DMS 273 (cell line): Measurements from ENCODE around the gene KDM6A.
"Not testable (repeated sequence)": the region's sequence is repeated elsewhere in the genome, so short reads cannot be mapped to it uniquely, and the experiment has no call there.

Experiments used
- DNase-seq: peaks from one replicate; lab custom pipeline; 2025; ENCODE audit not compliant: unreplicated experiment; lab: John Stamatoyannopoulos, UW

KDM6A gene

DNA sequence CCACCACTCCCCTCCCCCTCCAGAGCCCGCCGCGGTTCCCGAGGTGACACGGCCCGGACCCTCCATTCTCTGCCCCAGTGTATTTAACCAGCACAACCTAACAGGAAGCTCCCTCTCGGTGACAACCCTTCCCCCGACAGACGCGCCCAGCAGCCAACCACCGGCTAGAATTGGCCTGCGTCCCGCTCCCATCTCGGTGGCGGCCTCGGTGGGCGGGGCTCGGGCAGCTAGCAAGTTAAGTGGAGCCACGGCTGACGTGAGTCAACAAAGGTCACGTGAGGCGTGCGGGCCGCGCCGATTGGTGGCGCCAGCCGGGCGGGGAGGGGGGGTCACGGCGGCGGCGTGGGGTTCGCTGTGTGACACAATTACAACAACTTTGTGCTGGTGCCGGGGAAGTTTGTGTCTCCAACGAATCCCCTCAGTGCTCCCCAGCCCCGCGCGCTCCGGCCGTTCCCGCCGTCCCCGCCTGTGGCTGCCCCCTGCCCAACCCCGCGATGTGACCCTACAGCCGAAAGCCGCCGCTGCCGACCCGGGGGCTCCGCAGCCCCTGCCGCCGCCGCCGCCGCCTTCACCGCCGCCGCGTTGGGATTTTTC lies at the start of gene KDM6A:
Gene KDM6A, plus strand, starts transcription at position 368 of the 594 bp plus-strand sequence. CDS start 364 bp downstream, outside the sequence.
- DNase-seq: peak; percentile 100

DNA sequence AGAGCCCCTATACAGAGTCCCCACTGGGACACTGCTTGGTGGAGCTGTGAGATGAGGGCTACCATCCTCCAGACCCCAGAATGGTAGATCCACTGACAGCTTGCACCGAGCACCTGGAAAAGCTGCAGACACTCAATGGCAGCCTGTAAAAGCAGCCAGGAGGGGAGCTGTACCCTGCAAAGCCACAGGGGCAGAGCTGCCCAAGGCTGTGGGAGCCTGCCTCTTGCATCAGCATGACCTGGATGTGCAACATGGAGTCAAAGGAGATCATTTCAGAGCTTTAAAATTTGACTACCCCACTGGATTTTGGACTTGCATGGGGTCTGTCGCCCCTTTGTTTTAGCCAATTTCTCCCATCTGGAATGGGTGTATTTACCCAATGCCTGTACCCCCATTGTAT lies 49.8 kb upstream of the KDM6A start:
- DNase-seq: not testable (repeated sequence)

DNA sequence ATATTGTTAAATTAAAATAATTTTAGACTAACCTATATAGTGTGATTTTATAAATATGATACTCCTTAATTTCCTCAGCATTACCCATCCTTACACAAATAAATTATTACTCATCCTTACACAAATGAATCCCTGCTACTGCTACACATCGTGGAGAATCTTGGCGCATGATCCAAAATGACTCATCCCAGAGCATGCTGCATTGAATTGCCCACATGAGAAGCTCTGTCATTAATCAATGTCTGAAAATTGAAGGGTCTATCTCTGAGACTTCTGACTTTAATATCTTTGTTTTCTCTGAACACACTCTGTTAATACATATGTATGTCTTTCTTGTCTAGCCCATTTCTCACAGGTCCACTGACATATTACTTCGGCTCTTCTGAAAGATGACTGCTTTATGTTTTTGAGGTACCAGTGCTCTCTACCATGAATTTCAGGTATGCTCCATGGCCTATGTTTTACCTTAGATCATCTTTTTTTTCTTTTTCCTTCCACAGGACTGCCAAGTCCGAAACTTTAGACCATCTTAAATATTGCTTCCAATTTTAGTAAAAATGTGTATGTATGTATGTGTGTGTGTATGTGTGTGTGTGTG lies 44.9 kb upstream of the KDM6A start:
- peak; percentile 32 for DNase-seq

DNA sequence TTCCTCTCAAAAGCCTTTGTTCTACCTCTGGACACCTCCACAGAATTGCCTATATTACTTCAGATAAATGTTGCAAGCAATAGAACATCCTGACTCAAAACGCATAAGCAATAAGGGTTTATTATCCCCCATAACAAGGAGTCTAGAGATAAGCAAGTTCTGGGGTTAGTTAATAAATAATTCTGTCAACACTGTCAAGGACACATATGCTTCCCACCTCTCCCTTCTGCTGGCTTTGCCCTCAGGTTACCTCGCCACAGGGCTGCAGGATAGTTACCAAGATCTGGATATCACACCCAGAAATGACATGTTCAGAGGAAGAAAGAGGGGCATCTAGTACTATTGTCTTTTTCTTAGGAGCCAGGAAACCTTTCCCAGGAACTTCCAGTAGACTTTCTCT lies 43.2 kb upstream of the KDM6A start:
- DNase-seq: peak; percentile 40

DNA sequence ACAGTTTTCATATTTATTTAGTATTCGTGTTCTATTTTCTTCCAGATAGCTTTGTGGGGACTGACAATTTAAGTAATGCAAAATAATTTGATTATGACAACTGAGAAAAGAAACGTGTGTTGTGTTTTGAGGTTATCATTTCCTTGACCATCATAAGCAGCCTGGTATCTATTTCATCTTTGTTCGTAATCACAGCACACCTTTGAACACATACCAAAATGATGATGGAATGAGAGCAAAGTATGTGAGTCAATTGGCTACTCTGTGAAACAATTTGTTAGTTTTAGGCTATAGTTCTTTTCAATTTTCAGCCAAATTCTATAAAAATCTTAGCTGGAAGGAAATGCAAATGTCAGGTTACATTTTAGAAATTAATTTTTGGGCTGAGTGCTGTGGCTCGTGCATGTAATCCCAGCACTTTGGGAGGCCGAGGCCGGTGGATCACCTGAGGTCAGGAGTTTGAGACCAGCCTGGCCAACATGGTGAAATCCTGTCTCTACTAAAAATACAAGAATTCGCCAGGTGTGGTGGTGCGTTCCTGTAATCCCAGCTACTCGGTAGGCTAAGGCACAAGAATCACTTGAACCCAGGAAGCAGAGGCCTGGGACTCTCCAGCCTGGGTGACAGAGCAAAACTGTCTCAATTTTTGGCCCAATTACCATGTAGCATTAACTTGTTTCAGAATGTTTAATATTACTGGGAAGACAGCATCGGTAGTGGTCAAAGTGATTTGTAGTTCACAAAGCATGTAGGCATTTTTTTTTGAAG lies 30.3 kb upstream of the KDM6A start:
- no peak for DNase-seq

DNA sequence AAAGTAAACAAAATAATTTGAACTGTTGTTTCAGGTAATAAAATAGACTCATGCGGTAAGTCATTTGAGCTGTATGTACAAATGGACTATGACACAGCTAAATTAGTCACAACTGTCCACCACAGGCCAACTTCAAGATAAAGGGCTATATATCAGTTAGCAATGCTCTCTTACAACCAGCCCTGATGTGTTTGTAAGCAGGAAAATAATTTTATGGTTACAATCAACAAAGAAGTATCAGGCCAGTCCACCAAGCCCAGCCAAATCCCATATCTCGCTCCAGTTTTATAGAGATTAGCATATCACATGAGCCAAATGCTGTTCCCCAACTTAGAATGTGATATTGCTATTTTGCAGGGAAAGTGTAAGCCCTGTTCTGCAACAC lies 29.7 kb upstream of the KDM6A start:
- DNase-seq: no peak

DNA sequence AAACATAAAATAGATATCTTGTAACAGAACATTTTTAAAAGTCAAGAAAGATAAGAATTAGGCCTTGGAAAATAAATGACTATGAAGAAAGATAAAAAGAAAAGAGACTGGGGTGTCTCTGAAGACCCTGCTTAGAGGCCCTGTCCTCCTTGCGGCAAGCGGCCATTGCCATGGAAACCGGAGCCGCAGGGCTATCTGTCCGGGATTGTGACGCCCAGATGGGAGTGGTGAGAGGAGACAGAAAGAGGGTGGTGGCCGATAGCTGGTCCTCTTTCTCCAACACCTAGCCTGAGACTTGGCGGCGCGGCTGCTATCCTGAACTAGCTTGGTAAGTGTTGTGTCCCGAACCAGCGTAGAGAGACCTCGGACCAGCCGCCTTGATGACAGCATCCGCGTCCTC lies 29.2 kb upstream of the KDM6A start, which contains the start of gene DUSP21:
Gene DUSP21, plus strand, starts transcription at position 269 of the 400 bp plus-strand sequence. Its CDS starts 112 bp downstream, at position 381.
- DNase-seq: no peak

DNA sequence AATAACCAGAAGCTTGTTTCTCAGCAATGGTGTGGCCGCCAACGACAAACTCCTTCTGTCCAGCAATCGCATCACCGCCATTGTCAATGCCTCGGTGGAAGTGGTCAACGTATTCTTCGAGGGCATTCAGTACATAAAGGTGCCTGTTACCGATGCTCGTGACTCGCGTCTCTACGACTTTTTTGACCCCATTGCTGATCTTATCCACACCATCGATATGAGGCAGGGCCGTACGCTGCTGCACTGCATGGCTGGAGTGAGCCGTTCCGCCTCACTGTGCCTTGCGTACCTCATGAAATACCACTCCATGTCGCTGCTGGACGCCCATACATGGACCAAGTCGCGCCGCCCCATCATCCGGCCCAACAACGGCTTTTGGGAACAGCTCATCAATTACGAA lies 28.8 kb upstream of the KDM6A start:
- DNase-seq: no peak

DNA sequence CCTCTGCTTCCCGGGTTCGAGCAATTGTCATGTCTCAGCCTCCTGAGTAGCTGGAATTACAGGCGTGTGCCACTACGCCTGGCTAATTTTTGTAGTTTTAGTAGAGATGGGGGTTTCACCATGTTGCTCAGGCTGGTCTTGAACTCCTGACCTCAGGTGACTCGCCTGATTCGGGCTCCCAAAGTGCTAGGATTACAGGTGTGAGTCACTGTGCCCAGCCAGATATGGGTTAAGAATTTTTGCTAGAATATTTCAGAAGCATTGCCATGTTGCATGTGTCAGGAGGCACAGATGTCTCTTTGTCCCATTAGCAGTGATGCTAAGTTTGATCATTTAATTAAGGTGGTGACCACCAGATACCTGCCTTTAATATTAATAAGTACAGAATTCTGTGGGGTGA lies 22.1 kb upstream of the KDM6A start:
- not testable (repeated sequence) for DNase-seq

DNA sequence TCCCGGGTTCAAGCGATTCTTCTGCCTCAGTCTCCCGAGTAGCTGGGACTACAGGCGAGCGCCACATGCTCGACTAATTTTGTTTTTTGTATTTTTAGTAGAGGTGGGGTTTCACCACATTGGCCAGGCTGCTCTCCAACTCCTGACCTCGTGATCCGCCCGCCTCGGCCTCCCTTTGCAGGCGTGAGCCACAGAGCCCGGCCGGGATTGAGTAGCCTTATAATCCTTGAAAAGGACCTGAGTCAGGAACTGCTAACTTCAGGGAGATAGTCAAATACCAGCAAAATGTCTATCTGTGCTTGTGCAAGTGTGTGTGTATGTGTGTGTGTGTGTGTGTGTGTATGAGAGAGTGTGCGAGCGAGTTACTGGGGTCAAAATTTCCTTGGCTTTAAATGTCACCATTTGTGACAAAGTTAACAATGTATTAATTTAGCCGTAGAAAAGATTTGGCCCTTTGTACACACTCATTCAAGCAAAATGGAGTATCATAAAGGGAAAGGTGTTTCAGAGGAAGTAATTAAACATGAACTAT lies 1.8 kb upstream of the KDM6A start:
- no peak for DNase-seq

DNA sequence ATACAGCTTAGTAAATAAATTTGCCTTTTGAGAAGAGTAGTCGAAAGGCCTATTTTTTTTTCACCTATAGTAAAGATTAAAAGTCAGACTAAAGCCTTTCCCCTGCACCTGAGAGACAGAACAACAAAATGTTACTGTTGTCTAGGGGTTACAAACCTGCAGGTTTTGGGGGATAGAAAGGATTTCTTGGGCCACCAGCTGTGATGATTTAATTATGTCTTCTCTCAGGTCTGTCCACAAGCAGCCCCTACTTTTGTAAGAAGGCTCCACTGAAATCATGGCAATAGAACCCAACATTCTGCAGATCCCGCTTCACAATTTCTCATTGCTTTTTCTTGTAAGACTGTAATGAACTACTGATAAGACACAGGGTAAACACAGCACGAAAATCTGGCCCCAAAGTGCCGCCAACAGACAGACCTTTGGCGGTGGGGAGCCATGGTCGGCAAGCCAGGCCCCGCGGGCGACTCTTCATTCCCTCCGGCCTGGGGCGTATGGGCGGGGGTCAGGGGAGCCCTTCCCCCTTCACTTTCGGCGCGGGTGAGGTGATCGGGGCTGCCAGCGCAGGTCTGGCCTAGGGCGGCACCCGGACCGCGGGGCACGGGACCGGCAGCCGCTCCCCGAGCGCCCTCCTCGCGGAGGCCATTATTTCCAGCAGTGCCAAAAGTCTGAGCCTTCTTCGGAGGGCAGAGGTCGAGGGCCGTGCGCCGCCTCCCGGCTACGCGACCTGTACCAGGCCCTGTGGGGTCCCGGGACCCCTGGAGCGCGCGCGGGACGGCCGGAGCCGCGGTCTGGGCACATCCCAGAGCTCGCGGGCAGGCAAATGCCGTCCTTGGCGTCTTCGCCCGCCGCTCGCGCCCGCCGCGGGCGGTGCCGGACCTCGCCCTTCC lies 812 bp upstream of the KDM6A start:
- DNase-seq: peak; percentile 84

DNA sequence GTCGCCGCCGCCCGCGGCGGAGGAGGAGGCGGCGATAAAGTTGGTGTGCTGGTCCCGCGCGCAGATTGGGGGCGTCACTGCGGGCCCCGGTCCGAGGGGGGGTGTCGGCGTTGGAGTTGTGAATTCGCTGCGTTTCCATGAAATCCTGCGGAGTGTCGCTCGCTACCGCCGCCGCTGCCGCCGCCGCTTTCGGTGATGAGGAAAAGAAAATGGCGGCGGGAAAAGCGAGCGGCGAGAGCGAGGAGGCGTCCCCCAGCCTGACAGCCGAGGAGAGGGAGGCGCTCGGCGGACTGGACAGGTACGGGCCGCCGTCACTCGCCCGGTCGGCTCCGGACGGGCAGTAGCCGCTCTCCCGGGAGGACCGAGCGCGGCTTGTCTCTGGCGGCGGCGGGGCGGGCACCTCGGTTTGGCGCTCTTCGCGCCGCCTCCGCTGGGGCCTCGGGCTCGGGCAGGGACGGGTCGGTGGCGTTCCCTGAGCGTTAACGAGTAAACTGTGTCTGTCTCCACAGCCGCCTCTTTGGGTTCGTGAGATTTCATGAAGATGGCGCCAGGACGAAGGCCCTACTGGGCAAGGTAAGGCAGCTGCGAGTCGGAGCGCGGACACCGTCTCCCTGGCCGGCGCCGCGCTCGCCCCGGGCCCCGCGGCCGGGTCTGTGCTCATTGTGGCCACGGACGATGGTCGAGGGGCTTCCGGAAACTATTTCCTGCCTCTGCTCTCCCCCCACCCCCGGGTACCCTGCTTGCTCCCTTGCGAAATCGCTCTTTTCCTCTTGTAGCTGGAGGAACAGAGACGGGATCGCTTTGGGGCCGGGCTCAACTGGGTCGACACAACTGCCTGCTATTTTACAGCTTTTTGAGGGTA lies 658 bp downstream of the KDM6A start:
- peak; percentile 86 for DNase-seq

DNA sequence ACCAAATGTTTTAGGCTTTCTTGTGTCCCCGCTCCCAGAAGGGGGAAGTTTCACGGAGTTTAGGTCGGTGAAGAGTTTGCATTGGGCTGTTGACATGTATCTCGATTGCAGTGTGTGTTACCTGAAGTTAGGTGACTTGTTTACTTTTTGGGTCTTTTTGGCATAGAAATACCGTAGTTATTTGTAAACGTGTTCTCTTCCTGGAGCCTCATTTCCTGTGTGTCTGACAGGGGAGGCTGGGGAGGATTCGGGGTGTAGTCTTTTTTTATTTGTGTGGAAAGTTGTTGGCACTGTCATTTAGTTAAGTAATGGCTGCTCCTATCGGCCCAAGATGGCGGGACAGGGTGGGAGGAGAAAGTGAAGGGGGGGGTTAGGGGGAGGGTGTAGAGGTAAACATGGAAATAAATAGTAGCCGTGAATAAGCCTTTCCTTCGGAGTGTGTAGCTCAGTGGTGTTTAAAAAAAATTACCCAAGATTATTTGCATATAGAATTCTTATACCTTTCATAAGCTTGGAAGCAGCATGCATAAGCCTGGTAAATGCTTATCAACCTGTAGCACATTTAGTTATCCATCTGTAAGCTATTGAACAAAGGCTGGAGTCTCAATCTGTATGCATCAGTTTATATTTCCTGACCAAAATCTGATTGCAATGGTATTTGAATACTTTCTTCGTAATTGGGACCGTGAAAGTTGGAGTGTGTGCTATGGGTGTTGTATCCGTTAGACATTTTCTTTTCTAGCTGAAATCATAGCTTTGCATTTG lies 1.6 kb downstream of the KDM6A start:
- peak; percentile 77 for DNase-seq

DNA sequence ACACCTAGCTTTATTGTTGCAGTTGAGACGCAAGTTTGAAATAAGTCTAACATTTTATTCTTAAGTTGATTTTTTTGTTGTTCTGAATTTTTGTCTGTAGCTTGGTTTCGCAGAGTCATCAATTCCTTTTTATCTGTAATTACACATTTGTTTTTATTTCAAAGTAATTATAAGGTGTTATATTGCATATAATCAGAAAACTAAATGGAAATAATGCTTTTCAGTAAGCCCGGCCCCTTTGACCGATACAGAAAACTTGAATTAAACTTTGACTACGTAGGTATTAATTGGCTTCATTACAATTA lies 2.1 kb downstream of the KDM6A start:
- no peak for DNase-seq

DNA sequence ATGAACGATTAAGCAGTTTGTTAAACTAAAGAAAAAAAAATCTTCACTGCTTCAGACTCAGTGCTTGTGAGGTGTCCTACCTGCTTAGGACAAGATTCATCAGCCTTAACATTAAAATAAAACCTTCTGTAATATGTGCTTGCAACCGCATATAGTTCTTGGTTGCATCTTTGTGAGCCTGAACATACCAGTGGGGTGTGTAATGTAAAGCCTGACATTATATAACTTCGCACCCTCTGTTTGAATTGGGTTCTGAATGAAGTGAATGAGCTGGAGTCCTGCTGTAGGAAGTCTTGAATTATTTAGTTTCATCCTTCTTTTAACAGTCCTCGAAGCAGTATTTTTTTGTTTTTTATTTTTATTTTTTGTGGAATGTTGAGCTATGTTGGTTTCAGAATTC lies 3.1 kb downstream of the KDM6A start:
- no peak for DNase-seq

DNA sequence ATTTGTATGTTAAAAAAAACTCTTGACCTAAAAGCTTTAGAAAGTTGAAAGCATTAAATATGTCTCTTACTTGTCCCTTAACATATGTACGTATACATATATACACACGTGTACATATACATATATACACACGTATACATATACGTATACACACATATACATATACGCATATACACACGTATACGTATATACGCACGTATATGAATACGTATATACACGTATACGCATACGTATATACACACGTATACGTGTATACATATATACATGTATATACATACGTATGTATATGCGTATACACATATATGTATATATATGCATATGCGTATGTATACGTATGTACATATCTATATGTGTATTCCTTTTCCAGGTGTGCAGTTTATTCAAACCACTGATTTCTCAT lies 3.8 kb downstream of the KDM6A start:
- DNase-seq: no peak

DNA sequence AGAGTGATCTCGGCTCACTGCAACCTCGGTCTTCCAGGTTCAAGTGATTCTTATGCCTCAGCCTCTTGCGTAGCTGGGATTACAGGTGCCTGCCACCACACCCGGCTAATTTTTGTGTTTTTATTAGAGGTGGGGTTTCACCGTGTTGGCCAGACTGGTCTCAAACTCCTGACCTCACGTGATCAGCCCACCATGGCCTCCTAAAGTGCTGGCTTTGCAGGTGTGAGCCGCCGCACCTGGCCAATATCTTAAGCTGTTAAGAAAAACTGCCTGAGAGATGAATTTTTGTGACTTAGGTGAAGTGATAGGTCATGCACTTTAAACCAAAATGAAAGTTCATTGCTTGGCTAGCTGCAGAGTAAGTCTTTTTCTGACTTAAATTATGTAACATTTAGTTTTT lies 5.8 kb downstream of the KDM6A start:
- DNase-seq: no peak

DNA sequence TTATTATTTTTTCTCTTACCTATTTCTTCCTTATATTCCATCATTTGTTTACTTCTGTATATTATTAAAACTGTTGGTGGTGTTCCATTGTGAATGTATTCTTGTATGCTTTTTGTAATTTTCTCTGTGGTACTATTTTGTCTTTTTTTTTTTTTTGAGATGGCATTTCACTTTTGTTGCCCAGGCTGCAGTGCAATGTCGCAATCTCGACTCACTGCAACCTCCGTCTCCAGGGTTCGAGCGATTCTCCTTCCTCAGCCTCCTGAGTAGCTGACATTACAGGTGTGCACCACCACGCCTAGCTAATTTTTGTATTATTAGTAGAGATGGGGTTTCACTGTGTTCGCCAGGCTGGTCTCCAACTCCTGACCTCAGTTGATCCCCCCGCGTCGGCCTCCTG lies 8.6 kb downstream of the KDM6A start:
- DNase-seq: no peak

DNA sequence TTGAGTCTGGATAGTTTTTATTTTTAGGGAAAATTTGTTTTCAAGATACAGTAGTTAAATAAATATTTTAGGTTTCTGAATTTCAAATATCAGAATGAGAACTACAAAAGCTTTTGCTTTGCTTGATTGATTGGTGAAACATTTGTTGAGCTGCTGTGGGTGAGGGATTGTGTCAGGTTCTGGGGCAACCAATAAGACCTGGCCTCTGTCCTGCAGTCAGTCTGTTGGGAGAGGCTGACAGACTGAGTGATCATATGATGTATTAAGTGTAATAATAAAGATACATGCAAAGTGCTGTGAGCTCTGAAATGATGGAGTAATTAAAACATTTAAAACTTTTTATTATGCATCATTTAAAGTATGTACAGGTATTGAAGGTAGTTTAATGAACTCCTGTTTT lies 9.6 kb downstream of the KDM6A start:
- DNase-seq: no peak

DNA sequence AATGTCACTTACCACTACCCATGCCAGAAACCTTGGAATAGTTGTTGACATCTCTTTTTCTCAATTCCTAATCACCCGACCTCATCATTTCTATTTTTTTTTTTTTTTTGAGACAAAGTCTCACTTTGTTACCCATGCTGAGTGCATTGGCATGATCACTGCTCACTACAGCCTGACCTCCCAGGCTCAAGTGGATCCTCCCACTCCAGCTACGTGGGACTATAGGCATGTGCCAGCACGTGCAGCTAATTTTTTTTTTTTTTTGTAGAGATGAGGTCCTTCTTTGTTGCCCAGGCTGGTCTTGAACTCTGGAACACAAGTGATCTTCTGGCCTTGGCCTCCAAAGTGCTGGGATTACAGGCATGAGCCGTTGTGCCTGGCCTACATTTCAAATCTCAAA lies 12.0 kb downstream of the KDM6A start:
- no peak for DNase-seq
